ENCODE measurements around the gene MEN1.

MEN1 gene

DNA sequence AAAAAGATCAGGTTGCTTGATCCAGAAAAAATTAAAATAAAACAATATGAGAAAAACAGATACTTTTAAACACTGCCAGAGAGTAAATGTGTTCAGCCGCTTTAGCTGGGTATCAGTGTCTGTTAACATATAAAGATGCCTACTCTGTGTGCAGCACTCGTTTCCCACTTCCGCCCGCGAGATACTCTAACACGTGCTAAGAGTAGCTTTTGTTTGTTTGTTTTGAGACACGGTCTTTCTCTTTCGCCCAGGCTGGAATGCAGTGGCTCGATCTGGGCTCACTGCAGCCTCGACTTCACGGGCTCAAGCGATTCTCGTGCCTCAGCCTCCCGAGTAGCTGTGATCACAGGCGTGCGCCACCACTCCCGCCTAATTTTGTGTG, 531 bp upstream of the MEN1 start:
- no peaks in the 10 kb centered on the region for H3K36me3 ChIP-seq (ENCODE audit: insufficient read depth, low read length)
- peaks cover 5% of the 10 kb centered on the region for H3K79me2 ChIP-seq (ENCODE audit: control insufficient read depth, insufficient read depth, low read length, unreplicated experiment)
- no peaks in the 10 kb centered on the region for H3K27me3 ChIP-seq (ENCODE audit: insufficient read depth, low read length)
- peak overlapping the region; percentile 92 for H3K4me3 ChIP-seq (ENCODE audit: low read depth, low read length)
- H2AFZ ChIP-seq (ENCODE audit: low read length, unreplicated experiment): no peak overlapping the region
- peaks cover 7% of the 10 kb centered on the region for H3K4me1 ChIP-seq (ENCODE audit: control insufficient read depth, insufficient read depth, low read length, unreplicated experiment)
- no peak overlapping the region for H3K27ac ChIP-seq (ENCODE audit: low read depth, low read length)

DNA sequence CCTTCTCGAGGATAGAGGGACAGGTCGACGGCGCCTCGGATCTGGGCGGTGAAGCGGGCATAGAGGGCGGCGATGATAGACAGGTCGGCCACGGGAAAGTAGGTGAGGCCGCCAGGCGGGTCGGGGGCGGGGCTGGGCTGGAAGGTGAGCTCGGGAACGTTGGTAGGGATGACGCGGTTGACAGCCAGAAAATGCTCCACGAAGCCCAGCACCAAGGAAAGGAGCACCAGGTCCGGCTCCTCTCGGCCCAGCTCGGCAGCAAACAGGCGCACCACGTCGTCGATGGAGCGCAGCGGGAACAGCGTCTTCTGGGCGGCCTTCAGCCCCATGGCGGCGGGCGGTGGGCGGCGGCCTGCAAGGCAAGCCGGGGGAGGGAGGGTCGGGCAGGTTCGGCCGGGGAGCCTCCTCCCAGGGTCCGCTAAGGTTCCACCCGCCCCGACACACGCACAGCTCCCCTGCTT, 540 bp downstream of the MEN1 start:
- H3K27ac ChIP-seq (ENCODE audit: low read depth, low read length): no peak overlapping the region
- peaks cover 7% of the 10 kb centered on the region for H3K4me1 ChIP-seq (ENCODE audit: control insufficient read depth, insufficient read depth, low read length, unreplicated experiment)
- H3K79me2 ChIP-seq (ENCODE audit: control insufficient read depth, insufficient read depth, low read length, unreplicated experiment): peaks cover 5% of the 10 kb centered on the region
- H3K4me3 ChIP-seq (ENCODE audit: low read depth, low read length): peak overlapping the region; percentile 92
- no peaks in the 10 kb centered on the region for H3K36me3 ChIP-seq (ENCODE audit: insufficient read depth, low read length)
- H3K27me3 ChIP-seq (ENCODE audit: insufficient read depth, low read length): no peaks in the 10 kb centered on the region
- H2AFZ ChIP-seq (ENCODE audit: low read length, unreplicated experiment): peak overlapping the region; percentile 95

DNA sequence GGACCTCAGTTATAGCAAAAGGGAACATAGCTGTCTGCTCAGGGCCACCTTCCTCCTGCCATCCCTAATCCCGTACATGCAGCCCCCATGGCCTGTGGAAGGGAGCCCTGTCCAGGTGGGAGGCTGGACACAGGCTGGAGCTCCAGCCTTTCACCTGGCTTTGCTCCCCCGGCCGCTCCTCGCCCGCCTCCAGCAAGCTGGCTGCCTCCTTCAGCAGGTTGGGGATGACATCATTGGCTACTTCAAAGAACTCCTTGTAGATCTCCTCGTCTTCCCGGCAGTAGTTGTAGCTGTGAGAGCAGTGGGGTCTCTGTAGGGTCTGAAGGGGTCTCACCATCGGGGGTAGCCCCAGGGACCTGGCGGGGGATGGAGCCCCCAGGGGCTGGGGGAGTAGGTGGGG, 4.9 kb downstream of the MEN1 start:
- Histone ChIP-seq H3K36me3 (ENCODE audit: insufficient read depth, low read length) (no peaks in the 10 kb centered on the region), H3K27me3 (ENCODE audit: insufficient read depth, low read length) (no peaks in the 10 kb centered on the region), H3K4me3 (ENCODE audit: low read depth, low read length) (no peak overlapping the region), H3K4me1 (ENCODE audit: control insufficient read depth, insufficient read depth, low read length, unreplicated experiment) (peaks cover 22% of the 10 kb centered on the region), H3K79me2 (ENCODE audit: control insufficient read depth, insufficient read depth, low read length, unreplicated experiment) (peaks cover 5% of the 10 kb centered on the region), H3K27ac (ENCODE audit: low read depth, low read length) (no peak overlapping the region), H2AFZ (ENCODE audit: low read length, unreplicated experiment) (no peak overlapping the region)

DNA sequence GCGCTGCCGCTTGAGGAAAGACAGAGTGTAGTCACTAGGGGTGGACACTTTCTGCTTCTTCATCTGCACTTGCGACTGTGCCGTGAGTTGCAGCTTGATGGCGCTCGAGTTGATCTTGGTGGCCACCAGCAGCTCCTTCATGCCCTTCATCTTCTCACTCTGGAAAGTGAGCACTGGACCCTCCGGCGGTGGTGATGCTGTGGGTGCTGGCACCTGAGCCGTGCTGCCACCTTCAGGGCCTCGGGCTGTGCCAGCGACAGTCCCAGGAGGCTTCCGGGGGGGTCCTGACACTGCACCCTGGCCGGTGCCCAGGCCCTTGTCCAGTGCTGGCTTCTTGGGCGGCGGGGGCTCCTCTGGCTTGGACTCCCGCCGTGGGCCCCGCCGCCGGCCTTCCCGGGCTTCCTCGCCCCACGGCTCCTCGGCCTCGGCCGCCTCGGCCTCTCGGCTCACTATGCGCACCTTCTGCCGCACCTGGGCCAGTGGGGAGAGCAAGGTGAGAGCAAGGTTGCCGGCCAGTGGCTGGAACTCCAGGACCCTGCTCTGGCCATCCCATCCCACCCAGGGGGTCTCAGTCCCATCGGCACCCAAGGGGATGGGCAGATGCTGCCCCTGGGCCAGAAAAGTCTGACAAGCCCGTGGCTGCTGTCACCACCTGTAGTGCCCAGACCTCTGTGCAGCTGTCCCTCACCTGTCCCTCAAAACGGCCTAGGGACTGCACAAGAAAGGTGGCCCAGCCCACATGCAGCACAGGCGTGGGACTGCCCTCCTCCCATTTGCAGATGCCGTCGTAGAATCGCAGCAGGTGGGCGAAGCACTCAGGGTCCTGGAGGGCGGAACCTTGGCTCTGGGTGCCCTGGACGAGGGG, 5.8 kb downstream of the MEN1 start:
- Histone ChIP-seq H3K27ac (ENCODE audit: low read depth, low read length) (no peak overlapping the region), H3K79me2 (ENCODE audit: control insufficient read depth, insufficient read depth, low read length, unreplicated experiment) (peaks cover 3% of the 10 kb centered on the region), H3K4me1 (ENCODE audit: control insufficient read depth, insufficient read depth, low read length, unreplicated experiment) (peaks cover 28% of the 10 kb centered on the region), H3K36me3 (ENCODE audit: insufficient read depth, low read length) (no peaks in the 10 kb centered on the region), H3K4me3 (ENCODE audit: low read depth, low read length) (peak overlapping the region; percentile 84), H2AFZ (ENCODE audit: low read length, unreplicated experiment) (no peak overlapping the region), H3K27me3 (ENCODE audit: insufficient read depth, low read length) (no peaks in the 10 kb centered on the region)

DNA sequence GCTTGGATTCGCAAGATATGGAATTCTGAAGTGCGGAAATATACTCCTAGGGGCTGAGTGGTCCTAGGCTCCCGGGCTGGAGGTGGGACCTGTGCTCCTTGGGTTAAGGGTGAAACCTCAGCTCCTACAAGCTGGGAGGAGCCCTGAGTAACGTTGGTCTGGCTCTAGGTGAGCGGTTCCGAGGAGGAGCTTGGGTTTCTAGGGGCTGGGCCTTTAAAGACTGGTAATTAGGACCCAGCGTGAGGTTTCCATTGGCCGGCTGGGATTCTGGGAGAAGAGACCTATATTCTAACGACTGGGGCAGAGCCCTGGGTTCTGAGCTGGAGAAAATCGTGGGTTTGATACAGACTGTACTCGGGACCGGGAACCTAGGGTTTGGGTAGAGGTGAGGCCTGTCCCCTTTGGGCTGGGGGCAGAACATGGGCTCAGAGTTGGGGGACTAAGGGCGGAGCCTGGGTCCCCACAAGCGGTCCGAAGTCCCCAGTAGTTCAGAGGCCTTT, 6.5 kb downstream of the MEN1 start:
- peaks cover 24% of the 10 kb centered on the region for H3K4me1 ChIP-seq (ENCODE audit: control insufficient read depth, insufficient read depth, low read length, unreplicated experiment)
- peak overlapping the region; percentile 83 for H3K27ac ChIP-seq (ENCODE audit: low read depth, low read length)
- H3K4me3 ChIP-seq (ENCODE audit: low read depth, low read length): peak overlapping the region; percentile 84
- no peak overlapping the region for H2AFZ ChIP-seq (ENCODE audit: low read length, unreplicated experiment)
- no peaks in the 10 kb centered on the region for H3K36me3 ChIP-seq (ENCODE audit: insufficient read depth, low read length)
- no peaks in the 10 kb centered on the region for H3K79me2 ChIP-seq (ENCODE audit: control insufficient read depth, insufficient read depth, low read length, unreplicated experiment)
- no peaks in the 10 kb centered on the region for H3K27me3 ChIP-seq (ENCODE audit: insufficient read depth, low read length)

DNA sequence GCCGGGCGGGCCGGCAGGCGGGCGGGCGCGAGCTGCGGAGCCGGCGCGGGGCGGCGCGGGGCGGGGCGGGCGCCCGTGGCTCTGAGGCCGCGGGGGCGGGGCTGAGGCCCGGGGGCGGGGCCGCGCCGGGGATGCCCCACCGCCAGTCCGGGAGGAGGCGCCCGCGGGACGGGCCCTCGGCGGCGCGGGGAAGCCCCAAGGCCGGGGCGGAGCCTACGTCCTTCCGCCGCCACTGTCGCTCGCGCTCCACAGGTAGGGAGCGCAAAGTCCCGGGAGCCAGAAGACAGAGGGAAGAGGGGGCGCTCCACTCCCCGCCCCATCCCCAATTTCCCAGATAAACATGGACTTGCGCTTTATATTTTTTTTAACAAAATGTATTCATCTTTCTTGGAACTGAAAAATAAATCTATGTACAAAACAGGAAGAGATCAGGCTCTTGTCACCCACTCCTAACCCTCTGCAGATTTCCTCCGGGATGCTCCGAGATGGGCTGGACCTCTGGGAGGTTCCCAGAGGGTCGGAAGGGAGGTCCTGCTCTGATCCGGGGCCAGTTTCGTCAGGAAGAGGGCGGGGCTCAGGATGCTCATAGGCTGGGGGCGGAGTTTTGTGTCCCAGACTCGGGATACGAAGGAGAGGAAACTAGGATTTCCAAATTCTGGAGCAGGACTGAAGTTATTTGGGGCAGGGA, 7.0 kb downstream of the MEN1 start, which contains the start of gene MAP4K2:
MAP4K2 (minus strand) TSS at position 57 of the 688 bp plus-strand sequence. CDS start 65 bp downstream, outside the sequence.
- H3K4me1 ChIP-seq (ENCODE audit: control insufficient read depth, insufficient read depth, low read length, unreplicated experiment): peaks cover 24% of the 10 kb centered on the region
- H3K4me3 ChIP-seq (ENCODE audit: low read depth, low read length): peak within 1 kb of the TSS; percentile 84
- no peaks in the 10 kb centered on the region for H3K36me3 ChIP-seq (ENCODE audit: insufficient read depth, low read length)
- peak within 1 kb of the TSS; percentile 83 for H3K27ac ChIP-seq (ENCODE audit: low read depth, low read length)
- no peaks in the 10 kb centered on the region for H3K27me3 ChIP-seq (ENCODE audit: insufficient read depth, low read length)
- no peaks in the 10 kb centered on the region for H3K79me2 ChIP-seq (ENCODE audit: control insufficient read depth, insufficient read depth, low read length, unreplicated experiment)
- H2AFZ ChIP-seq (ENCODE audit: low read length, unreplicated experiment): peak within 1 kb of the TSS; percentile 77

DNA sequence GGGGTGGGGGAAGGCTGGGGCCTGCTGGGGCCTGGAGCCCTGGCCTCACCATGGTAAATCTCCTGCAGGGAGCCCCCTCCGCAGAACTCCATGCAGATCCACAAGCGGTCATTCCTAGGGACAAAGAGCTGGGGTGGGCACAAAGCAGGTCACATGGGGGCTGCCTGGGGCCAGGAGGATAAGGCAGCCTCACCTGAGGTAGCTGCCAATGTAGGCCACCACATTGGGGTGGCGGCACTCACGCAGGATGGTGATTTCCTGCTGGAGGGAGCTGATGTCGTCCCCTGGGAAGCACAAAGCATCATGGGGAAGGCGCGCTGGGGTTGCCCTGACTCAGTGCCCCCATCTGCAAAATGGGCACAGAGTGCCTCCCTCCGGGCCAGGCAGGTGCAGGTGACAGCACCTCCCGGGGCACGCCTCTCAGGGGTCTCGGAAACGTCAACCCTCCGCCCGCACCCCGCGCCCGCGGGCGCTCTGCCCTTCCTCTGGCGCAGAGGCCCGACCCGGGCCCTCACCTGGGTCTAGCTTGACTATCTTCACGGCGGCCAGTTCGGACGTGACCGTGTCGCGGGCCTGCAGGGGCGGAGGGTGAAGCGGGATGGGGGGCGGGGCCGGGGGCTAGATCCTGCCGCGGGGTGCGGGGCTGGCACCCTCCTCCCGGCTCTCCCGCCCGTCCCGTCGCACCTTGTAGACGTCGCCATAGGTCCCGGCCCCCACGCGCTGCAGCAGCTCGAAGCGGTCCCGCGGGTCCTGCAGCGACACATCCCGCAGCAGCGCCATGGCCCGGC, 7.8 kb downstream of the MEN1 start:
- no peaks in the 10 kb centered on the region for H3K27me3 ChIP-seq (ENCODE audit: insufficient read depth, low read length)
- no peaks in the 10 kb centered on the region for H3K79me2 ChIP-seq (ENCODE audit: control insufficient read depth, insufficient read depth, low read length, unreplicated experiment)
- H3K4me3 ChIP-seq (ENCODE audit: low read depth, low read length): peak overlapping the region; percentile 74
- no peaks in the 10 kb centered on the region for H3K36me3 ChIP-seq (ENCODE audit: insufficient read depth, low read length)
- H3K4me1 ChIP-seq (ENCODE audit: control insufficient read depth, insufficient read depth, low read length, unreplicated experiment): peaks cover 24% of the 10 kb centered on the region
- H3K27ac ChIP-seq (ENCODE audit: low read depth, low read length): no peak overlapping the region
- no peak overlapping the region for H2AFZ ChIP-seq (ENCODE audit: low read length, unreplicated experiment)

DNA sequence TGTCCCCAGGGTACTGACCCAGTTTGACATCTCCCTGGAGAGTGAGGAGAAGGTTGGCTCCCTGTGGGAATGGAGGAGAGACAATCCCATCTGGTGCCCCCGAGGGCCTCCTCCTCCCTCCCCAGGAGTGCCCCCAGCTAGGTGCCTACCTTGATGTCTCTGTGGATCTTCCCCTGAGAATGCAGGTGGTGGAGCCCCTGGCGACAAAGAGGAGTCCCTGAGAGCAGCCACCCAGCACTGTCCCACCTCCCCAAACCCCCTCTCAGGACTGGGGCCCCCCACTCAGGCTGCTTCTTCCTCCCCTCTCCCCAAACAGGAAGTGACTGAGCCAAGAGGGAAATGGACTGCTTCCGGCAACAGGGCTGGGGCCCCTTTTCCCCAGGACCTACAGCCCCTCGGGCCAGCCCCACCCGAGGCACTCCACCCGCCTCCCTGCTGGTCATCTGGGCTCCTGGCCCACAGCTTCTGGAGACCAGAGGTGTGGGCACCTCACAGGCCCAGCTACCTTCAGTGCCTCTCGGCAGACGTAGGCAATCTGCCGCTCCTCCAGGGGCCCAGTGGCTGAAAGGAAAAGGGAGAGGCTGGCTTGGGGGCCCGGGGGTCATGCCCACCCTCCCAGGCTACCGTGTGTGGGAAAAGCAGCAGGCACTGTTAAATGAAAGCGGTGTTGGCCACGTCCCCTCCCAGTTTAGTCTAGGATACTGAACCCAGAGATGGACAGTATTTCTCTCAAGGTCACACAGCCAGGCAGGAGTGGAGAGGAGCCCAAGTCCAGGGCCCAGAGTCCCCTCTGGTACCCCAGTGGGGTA, 8.6 kb downstream of the MEN1 start:
- Histone ChIP-seq H3K27ac (ENCODE audit: low read depth, low read length) (no peak overlapping the region), H3K79me2 (ENCODE audit: control insufficient read depth, insufficient read depth, low read length, unreplicated experiment) (no peaks in the 10 kb centered on the region), H2AFZ (ENCODE audit: low read length, unreplicated experiment) (no peak overlapping the region), H3K4me1 (ENCODE audit: control insufficient read depth, insufficient read depth, low read length, unreplicated experiment) (peaks cover 24% of the 10 kb centered on the region), H3K27me3 (ENCODE audit: insufficient read depth, low read length) (no peaks in the 10 kb centered on the region), H3K36me3 (ENCODE audit: insufficient read depth, low read length) (no peaks in the 10 kb centered on the region), H3K4me3 (ENCODE audit: low read depth, low read length) (peak overlapping the region; percentile 74)

DNA sequence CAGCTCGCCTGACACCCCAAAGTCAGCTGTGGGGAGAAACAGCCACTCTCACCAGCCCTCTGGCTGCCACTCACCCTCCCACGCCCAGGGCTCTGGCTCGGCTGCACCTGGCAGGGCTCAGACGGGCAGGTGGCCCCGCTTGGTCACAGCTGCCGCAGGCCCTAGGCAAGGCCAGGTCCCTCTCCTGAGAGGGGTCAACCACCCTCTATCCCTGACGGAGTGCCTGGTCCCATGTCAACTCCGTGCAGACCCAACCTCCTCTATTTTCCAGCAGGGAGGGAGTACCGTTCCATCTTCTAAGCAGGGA, 9.2 kb downstream of the MEN1 start:
- no peak overlapping the region for H2AFZ ChIP-seq (ENCODE audit: low read length, unreplicated experiment)
- H3K4me3 ChIP-seq (ENCODE audit: low read depth, low read length): no peak overlapping the region
- H3K36me3 ChIP-seq (ENCODE audit: insufficient read depth, low read length): no peaks in the 10 kb centered on the region
- H3K4me1 ChIP-seq (ENCODE audit: control insufficient read depth, insufficient read depth, low read length, unreplicated experiment): peaks cover 24% of the 10 kb centered on the region
- no peak overlapping the region for H3K27ac ChIP-seq (ENCODE audit: low read depth, low read length)
- no peaks in the 10 kb centered on the region for H3K27me3 ChIP-seq (ENCODE audit: insufficient read depth, low read length)
- H3K79me2 ChIP-seq (ENCODE audit: control insufficient read depth, insufficient read depth, low read length, unreplicated experiment): no peaks in the 10 kb centered on the region
